IPS-15b (cell line): Measurements from ENCODE around the gene SERPINF2.
"Not testable (repeated sequence)": the region's sequence is repeated elsewhere in the genome, so short reads cannot be mapped to it uniquely, and the experiment has no call there.

Source experiments
- H3K27me3 ChIP-seq: one replicate; pipeline ENCODE4 v1.6.1; 2013; ENCODE audit warnings: low read length; ENCODE audit not compliant: control insufficient read depth, insufficient read depth
- H3K36me3 ChIP-seq: one replicate; pipeline ENCODE4 v1.6.1; 2013; ENCODE audit warnings: low read length; ENCODE audit not compliant: control insufficient read depth, insufficient read depth
- H3K4me1 ChIP-seq: one replicate; pipeline ENCODE4 v1.6.1; 2013; ENCODE audit warnings: mild to moderate bottlenecking, low read length; ENCODE audit not compliant: control insufficient read depth, insufficient read depth
- H3K4me3 ChIP-seq: one replicate; pipeline ENCODE4 v1.5.1; 2013; ENCODE audit warnings: low read depth, low read length
- H3K9ac ChIP-seq: one replicate; pipeline ENCODE4 v1.6.1; 2013; ENCODE audit warnings: low read depth, mild to moderate bottlenecking, low read length
- H3K9me3 ChIP-seq: one replicate; pipeline ENCODE4 v1.6.1; 2013; ENCODE audit warnings: mild to moderate bottlenecking, low read length; ENCODE audit not compliant: control insufficient read depth, insufficient read depth

Gene SERPINF2

DNA sequence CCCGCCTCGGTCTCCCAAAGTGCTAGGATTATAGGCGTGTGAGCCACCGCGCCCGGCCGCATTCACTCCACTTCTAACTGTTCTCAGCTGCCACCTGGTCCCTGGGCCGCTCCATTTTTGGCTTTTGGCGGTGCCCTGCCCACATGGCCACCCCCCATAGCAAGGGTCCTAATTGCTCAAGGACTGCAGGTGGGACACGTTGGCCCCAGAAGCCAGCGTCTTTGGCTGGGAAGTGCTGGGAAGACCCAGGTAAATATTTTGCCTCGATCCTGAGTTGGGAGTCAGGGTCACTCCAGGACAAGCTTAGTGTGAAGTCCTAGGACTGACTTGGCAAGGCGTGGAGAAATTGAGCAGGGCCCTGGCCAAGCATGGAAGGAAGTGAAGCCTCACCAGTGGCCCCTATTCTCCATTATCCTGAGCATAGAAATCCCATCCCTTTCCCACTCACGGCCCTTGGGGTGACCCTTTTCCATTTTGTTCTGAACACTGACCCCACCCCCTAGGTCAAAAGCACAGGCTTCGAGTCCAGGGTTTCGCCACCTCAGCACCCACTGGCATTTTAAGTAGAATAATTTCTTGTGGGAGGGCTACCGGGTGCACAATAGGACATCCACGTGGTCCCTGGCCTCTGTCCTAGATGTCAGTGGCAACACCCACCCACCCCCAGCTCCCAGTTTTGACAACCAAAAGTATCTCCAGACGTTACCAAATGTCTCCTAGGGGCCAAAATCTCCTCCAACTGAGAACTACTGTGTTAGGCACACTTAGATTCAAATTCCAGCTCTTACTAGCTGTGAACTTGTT lies 24.1 kb upstream of the SERPINF2 start:
- H3K4me1 ChIP-seq, result peaks cover 4% of the 10 kb centered on the region
- no peak overlapping the region for H3K9ac ChIP-seq
- no peaks in the 10 kb centered on the region for H3K9me3 ChIP-seq
- H3K36me3 ChIP-seq, result no peaks in the 10 kb centered on the region
- no peaks in the 10 kb centered on the region for H3K27me3 ChIP-seq
- no peak overlapping the region for H3K4me3 ChIP-seq

DNA sequence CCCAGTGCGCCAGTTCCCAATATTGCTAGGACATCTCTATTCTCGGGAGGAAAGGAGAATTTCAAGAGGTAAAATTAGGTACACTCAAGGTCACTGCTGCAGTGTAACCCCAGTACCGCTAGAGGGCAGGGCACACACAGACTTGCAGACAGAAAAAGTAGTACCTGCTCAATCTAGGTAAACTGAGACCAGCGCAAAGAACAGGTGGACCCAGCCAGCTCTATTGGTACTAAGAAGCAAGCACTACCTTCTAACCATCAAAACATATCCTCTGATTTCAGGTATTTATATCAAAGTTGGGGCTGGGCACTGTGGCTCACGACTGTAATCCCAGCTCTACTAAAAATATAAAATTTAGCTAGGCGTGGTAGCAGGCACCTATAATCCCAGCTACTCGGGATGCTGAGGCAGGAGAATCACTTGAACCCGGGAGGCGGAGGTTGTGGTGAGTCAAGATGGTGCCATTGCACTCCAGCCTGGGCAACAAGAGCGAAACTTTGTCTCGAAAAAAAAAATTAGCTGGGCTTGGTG lies 21.8 kb upstream of the SERPINF2 start:
- Histone ChIP-seq H3K4me1 (peaks cover 2% of the 10 kb centered on the region), H3K4me3 (no peak overlapping the region), H3K27me3 (no peaks in the 10 kb centered on the region), H3K9me3 (no peaks in the 10 kb centered on the region), H3K36me3 (no peaks in the 10 kb centered on the region), H3K9ac (no peak overlapping the region)

DNA sequence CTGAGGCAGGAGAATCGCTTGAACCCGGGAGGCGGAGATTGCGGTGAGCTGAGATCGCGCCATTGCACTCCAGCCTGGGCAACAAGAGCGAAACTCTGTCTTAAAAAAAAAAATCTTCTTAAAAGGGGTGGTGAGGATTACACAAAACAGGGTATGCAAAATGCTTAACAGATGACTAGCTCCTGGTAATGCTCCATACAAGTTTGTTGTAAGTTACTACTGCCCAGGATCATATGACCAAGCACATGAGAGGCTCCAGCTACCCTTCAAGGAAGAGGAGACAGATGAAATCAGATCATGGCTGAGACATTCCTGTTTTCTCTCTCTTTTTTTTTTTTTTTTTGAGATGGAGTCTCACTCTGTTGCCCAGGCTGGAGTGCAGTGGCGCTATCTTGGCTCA lies 20.6 kb upstream of the SERPINF2 start:
- not testable (repeated sequence) for H3K9me3 ChIP-seq, H3K27me3 ChIP-seq, H3K4me1 ChIP-seq

DNA sequence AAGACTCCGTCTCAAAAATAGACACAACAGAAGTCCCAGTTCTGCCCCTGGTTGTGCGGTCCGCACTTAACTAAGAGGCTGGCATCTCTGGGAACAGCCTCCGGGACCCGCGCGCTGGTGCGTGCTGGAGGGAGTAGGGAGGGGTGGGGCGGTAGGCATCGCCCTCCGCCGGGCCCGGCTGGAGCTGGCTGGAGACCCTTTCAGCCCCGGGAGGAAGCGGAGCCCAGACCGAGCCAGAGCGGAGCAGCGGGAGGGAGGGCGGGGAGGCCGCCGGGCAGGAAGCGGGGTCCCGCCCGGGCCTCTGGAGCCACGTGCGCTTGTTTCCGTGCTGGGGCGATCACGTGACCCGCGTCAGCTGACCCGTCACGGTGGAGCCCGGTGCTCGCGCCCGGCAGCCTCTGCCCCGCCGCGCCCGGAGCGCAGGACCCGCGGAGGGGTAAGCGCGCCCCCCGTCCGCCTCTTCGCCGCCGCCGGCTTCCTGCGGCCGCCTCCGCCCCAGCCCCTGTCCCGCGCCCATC lies 18.3 kb upstream of the SERPINF2 start, which contains the start of gene WDR81:
Gene WDR81 (plus strand): TSS at position 354 of the 518 bp plus-strand sequence. CDS start 256 bp downstream, outside the sequence.
- H3K4me1 ChIP-seq, result no peaks in the 10 kb centered on the region
- peak within 1 kb of the TSS; percentile 55 for H3K4me3 ChIP-seq
- no peaks in the 10 kb centered on the region for H3K9me3 ChIP-seq
- H3K9ac ChIP-seq, result peak within 1 kb of the TSS; percentile 54
- H3K27me3 ChIP-seq, result no peaks in the 10 kb centered on the region
- peaks cover 5% of the 10 kb centered on the region for H3K36me3 ChIP-seq

More for the DNA sequence above, 20.6 kb upstream of the SERPINF2 start:
- H3K4me3 ChIP-seq, H3K36me3 ChIP-seq, H3K9ac ChIP-seq: not testable (repeated sequence)

DNA sequence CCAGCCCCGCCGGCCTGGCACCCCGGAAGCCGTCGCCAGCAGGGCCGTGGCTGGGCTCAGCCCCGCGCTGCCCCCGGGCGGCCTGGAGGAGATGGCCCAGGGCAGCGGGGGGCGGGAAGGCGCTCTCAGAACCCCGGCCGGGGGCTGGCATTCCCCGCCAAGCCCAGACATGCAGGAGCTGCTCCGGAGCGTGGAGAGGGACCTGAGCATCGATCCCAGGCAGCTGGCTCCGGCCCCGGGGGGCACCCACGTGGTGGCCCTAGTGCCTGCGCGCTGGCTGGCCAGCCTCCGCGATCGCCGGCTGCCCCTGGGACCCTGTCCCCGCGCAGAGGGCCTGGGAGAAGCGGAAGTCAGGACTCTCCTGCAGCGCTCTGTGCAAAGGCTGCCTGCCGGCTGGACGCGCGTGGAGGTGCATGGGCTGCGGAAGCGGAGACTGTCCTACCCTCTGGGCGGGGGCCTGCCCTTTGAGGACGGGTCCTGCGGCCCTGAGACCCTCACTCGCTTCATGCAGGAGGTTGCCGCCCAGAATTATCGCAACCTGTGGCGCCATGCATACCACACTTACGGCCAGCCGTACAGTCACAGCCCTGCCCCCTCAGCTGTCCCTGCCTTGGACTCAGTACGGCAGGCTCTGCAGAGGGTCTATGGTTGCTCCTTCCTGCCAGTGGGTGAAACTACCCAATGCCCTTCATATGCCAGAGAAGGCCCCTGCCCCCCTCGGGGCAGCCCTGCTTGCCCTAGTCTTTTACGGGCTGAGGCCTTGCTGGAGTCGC lies 17.6 kb upstream of the SERPINF2 start:
- Histone ChIP-seq H3K4me3 (peak overlapping the region; percentile 55), H3K9me3 (no peaks in the 10 kb centered on the region), H3K9ac (peak overlapping the region; percentile 54), H3K36me3 (peaks cover 5% of the 10 kb centered on the region), H3K27me3 (no peaks in the 10 kb centered on the region), H3K4me1 (no peaks in the 10 kb centered on the region)

DNA sequence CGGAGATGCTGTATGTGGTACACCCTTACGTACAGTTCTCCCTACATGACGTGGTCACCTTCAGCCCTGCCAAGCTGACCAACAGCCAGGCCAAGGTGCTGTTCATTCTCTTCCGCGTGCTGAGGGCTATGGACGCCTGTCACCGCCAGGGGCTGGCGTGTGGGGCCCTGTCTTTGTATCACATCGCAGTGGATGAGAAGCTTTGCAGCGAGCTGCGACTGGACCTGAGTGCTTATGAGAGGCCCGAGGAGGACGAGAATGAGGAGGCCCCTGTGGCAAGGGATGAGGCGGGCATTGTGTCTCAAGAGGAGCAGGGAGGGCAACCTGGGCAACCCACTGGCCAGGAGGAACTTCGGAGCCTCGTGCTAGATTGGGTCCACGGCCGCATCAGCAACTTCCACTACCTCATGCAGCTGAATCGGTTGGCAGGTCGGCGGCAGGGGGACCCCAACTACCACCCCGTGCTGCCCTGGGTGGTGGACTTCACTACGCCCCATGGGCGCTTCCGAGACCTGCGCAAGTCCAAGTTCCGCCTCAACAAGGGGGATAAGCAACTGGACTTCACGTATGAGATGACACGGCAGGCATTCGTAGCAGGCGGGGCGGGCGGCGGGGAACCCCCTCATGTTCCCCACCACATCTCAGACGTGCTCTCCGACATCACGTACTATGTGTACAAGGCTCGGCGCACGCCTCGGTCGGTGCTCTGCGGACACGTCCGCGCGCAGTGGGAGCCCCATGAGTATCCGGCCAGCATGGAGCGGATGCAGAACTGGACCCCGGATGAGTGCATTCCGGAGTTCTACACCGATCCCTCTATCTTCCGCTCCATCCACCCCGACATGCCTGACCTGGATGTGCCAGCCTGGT lies 16.8 kb upstream of the SERPINF2 start:
- no peaks in the 10 kb centered on the region for H3K9me3 ChIP-seq
- peak overlapping the region; percentile 55 for H3K4me3 ChIP-seq
- H3K9ac ChIP-seq, result no peak overlapping the region
- H3K27me3 ChIP-seq, result no peaks in the 10 kb centered on the region
- H3K4me1 ChIP-seq, result no peaks in the 10 kb centered on the region
- peaks cover 5% of the 10 kb centered on the region for H3K36me3 ChIP-seq

DNA sequence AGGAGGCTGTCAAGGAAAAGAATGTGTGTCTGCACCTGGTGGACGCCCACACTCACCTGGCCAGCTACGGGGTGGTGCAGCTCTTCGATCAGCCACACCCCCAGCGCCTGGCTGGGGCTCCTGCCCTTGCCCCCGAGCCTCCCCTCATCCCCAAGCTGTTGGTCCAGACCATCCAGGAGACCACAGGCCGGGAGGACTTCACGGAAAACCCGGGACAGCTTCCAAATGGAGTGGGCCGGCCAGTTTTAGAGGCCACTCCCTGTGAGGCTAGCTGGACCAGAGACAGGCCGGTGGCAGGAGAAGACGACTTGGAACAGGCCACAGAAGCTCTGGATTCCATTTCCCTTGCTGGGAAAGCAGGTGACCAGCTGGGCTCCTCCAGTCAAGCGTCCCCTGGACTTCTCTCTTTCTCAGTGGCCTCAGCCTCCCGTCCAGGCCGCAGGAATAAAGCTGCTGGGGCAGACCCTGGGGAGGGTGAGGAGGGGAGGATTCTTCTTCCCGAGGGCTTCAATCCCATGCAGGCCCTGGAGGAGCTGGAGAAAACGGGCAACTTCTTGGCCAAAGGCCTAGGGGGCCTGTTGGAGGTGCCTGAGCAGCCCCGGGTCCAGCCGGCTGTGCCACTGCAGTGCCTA lies 15.9 kb upstream of the SERPINF2 start:
- no peaks in the 10 kb centered on the region for H3K27me3 ChIP-seq
- no peak overlapping the region for H3K9ac ChIP-seq
- H3K4me1 ChIP-seq, result no peaks in the 10 kb centered on the region
- H3K4me3 ChIP-seq, result no peak overlapping the region
- peaks cover 5% of the 10 kb centered on the region for H3K36me3 ChIP-seq
- no peaks in the 10 kb centered on the region for H3K9me3 ChIP-seq

DNA sequence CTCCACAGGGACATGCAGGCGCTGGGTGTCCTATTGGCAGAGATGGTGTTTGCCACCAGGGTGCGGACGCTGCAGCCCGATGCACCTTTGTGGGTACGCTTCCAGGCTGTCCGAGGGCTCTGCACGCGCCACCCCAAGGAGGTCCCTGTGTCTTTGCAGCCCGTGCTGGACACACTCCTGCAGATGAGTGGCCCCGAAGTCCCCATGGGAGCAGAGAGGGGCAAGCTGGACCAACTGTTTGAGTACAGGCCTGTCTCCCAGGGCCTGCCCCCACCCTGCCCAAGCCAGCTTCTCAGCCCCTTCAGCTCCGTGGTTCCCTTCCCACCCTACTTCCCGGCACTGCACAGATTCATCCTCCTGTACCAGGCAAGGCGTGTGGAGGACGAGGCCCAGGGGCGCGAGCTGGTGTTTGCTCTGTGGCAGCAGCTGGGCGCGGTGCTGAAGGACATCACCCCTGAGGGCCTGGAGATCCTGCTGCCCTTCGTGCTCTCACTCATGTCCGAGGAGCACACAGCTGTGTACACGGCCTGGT lies 15.3 kb upstream of the SERPINF2 start:
- Histone ChIP-seq H3K36me3 (peaks cover 5% of the 10 kb centered on the region), H3K9ac (no peak overlapping the region), H3K9me3 (no peaks in the 10 kb centered on the region), H3K4me1 (no peaks in the 10 kb centered on the region), H3K4me3 (no peak overlapping the region), H3K27me3 (no peaks in the 10 kb centered on the region)

DNA sequence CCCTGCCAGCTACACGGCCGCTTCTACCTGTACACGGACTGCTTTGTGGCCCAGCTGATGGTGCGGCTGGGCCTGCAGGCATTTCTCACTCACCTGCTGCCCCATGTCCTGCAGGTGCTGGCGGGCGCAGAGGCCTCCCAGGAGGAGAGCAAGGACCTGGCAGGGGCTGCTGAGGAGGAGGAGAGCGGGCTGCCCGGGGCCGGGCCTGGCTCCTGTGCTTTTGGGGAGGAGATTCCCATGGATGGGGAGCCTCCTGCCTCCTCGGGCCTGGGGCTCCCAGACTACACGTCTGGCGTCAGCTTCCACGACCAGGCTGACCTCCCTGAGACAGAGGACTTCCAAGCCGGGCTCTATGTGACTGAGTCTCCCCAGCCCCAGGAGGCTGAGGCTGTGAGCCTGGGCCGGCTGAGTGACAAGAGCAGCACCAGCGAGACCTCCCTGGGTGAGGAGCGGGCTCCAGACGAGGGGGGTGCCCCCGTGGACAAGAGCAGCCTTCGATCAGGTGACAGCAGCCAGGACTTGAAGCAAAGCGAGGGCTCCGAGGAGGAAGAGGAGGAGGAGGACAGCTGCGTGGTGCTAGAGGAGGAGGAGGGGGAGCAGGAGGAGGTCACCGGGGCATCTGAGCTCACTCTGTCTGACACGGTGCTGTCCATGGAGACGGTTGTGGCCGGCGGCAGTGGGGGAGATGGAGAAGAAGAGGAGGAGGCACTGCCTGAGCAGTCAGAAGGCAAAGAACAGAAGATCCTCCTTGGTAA lies 14.6 kb upstream of the SERPINF2 start:
- H3K36me3 ChIP-seq, result peaks cover 5% of the 10 kb centered on the region
- H3K9me3 ChIP-seq, result no peaks in the 10 kb centered on the region
- no peaks in the 10 kb centered on the region for H3K4me1 ChIP-seq
- no peak overlapping the region for H3K9ac ChIP-seq
- H3K4me3 ChIP-seq, result no peak overlapping the region
- H3K27me3 ChIP-seq, result no peaks in the 10 kb centered on the region

DNA sequence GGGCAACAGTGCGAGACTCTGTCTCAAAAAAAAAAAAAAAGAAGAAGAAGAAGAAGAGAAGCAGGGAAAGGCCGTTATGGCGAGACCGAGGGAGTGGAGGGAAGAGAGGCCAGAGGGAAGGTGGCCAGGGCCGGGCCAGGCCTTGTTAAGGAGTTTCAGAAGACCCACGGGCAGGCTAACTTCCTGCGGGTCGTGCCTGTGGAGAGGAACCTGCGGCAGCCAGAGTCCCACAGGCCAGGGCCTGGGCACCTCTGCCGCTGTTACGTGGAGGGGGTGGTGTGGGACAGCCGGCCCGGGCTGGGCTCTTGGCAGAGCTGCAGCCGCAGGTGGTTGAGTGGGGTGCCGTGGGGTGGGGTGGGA lies 12.7 kb upstream of the SERPINF2 start:
- H3K9ac ChIP-seq, result no peak overlapping the region
- H3K4me1 ChIP-seq, result no peaks in the 10 kb centered on the region
- H3K36me3 ChIP-seq, result peaks cover 5% of the 10 kb centered on the region
- H3K4me3 ChIP-seq, result no peak overlapping the region
- no peaks in the 10 kb centered on the region for H3K27me3 ChIP-seq
- no peaks in the 10 kb centered on the region for H3K9me3 ChIP-seq
